Measurements from ENCODE around the gene LINGO1.

The LINGO1 gene

DNA sequence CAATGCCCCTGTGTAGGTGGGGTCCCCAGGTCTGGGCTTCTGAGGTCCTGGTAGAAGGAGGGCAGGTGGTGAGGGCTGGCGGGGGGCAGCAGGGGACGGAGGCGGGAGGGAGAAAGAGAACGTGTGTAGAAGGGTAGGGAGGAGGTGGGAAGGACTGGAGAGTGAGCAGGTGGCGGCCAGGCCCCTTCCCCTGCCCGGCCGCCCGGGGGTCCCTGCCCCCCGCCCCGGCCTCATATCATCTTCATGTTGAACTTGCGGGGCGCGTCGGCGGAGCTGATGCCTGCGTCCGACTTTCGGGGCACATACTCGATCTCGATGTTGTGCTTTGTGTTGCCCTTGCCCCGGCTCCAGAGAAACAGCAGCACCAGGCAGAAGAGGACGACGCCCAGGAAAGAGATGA lies 18.9 kb downstream of the LINGO1 start:
- no peak overlapping the region for H3K4me3 ChIP-seq (ENCODE audit: low read depth, low read length)
- DNase-seq (ENCODE audit: low read depth, low spot score), result no peak
- in situ Hi-C loops (cut with HindIII; ENCODE audit: low sequenced_read_pairs), result no loop called here
- TF ChIP-seq, protein P1, sequence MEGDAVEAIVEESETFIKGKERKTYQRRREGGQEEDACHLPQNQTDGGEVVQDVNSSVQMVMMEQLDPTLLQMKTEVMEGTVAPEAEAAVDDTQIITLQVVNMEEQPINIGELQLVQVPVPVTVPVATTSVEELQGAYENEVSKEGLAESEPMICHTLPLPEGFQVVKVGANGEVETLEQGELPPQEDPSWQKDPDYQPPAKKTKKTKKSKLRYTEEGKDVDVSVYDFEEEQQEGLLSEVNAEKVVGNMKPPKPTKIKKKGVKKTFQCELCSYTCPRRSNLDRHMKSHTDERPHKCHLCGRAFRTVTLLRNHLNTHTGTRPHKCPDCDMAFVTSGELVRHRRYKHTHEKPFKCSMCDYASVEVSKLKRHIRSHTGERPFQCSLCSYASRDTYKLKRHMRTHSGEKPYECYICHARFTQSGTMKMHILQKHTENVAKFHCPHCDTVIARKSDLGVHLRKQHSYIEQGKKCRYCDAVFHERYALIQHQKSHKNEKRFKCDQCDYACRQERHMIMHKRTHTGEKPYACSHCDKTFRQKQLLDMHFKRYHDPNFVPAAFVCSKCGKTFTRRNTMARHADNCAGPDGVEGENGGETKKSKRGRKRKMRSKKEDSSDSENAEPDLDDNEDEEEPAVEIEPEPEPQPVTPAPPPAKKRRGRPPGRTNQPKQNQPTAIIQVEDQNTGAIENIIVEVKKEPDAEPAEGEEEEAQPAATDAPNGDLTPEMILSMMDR (IDR thresholded peaks at IDR 0.05; ENCODE audit: low read depth, low read length), result no peak

DNA sequence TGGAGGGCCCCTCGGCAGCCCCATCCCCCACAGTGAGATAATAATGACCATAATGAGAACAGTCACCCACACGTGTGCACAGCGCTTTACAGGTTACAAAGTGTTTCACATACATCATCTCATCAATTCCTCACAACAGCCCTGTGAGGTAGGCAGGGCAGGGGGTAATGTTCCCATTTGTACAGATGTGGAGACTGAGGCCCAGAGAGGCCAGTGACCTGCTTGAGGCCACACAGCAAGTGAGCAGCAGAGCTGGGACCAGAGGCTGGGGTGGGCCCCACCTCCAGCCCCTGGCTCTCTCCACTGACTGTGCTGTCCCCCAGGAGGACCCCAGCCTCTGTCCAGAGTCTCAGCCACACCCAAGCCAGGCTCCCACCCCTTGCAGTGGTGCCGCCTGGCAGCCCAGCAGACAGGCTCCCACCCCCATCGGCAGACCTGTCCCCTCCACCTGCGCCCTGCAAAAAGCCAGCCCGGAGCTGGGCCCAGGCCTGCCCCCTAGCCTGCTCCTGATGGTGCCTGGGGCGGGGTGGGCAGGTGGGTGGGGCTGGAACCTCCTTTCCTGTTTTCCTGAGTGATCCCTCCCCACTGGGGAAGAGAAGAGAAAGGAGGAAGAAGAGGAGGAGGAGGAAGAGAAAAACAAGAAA lies 19.6 kb downstream of the LINGO1 start:
- in situ Hi-C loops (cut with HindIII; ENCODE audit: low sequenced_read_pairs), result no loop called here
- no peak overlapping the region for H3K4me3 ChIP-seq (ENCODE audit: low read depth, low read length)
- DNase-seq (ENCODE audit: low read depth, low spot score), result no peak
- TF ChIP-seq, protein P1 (IDR thresholded peaks at IDR 0.05; ENCODE audit: low read depth, low read length), result no peak

DNA sequence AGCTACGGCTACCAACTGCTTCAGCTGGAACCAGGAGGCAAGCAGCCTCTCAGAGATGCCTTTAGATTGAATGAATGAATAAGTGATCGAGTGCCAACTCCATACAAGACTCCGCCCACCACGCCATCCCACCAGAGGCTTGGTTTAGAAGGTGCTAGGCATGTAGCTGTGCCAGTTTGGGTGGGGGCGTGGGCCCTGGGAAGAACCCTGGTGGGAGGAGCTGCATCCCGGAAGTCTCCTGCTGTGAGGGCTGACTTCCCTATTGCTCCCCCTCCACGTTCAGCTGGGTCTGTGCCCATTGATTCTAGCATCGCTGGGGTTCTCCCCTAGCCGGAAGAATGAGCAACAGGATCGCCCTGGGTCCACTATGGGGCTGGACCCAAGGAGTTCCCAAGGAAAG lies 20.9 kb downstream of the LINGO1 start:
- DNase-seq (ENCODE audit: low read depth, low spot score), result no peak
- no peak overlapping the region for H3K4me3 ChIP-seq (ENCODE audit: low read depth, low read length)
- in situ Hi-C loops (cut with HindIII; ENCODE audit: low sequenced_read_pairs), result no loop called here
- TF ChIP-seq, protein P1 (IDR thresholded peaks at IDR 0.05; ENCODE audit: low read depth, low read length), result no peak

DNA sequence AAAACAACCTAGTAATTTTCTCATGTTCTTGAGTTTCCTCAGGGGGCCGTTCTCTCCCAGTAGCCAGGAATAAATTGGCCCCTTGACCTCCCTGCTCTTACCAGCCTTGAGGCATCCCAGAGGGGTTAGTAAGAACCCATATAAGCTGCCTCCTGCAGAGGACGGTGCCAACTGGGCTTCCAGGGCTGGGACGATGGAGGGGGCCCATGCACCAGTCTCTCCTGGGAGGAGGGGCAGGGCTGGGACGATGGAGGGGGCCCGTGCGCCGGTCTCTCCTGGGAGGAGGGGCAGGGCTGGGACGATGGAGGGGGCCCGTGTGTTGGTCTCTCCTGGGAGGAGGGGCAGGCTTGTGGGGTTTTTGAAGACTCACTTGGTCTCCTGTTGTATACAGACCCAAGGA lies 22.0 kb downstream of the LINGO1 start:
- TF ChIP-seq, protein P1 (IDR thresholded peaks at IDR 0.05; ENCODE audit: low read depth, low read length), result no peak
- in situ Hi-C loops (cut with HindIII; ENCODE audit: low sequenced_read_pairs), result no loop called here

DNA sequence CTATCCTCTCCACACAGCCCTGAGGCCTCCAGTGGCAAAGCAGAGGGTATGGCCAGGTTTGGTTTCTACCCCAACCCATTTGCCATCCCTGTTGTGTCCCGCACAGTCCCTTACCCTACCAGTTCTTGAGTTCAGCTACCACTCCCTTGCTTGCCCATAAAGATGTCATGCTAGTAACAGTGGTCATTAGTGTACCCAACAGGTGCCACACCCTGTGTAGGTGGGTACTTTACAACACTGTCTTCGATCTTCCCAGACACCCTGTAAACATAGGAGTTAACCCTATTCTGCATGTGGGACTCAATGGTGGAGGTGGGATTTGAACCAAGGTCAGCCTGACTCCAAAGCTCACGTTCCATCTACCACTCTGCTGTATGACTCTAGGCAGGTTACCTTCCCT lies 23.2 kb downstream of the LINGO1 start:
- in situ Hi-C loops (cut with HindIII; ENCODE audit: low sequenced_read_pairs), result no loop called here
- no peak for DNase-seq (ENCODE audit: low read depth, low spot score)
- TF ChIP-seq, protein P1 (IDR thresholded peaks at IDR 0.05; ENCODE audit: low read depth, low read length), result no peak
- no peak overlapping the region for H3K4me3 ChIP-seq (ENCODE audit: low read depth, low read length)

More for the DNA sequence above, 22.0 kb downstream of the LINGO1 start:
- DNase-seq (ENCODE audit: low read depth, low spot score), result no peak
- no peak overlapping the region for H3K4me3 ChIP-seq (ENCODE audit: low read depth, low read length)

- in situ Hi-C loops (cut with HindIII; ENCODE audit: low sequenced_read_pairs), result no loop called here
- TF ChIP-seq, protein P1 (IDR thresholded peaks at IDR 0.05; ENCODE audit: low read depth, low read length), result no peak
- H3K4me3 ChIP-seq (ENCODE audit: low read depth, low read length), result no peak overlapping the region
- DNase-seq (ENCODE audit: low read depth, low spot score), result no peak
Measured at GRCh38 chr15:77608774-77609173, 23.9 kb downstream of the LINGO1 start.
